ENCODE measurements around the gene SOST. TPM values are rescaled to one million over a fixed set of nuclear protein-coding genes. Genes with fewer than 3 reads are reported as not detected.

The SOST gene
- total RNA-seq, 1 experiment from 2014 or later = not detected

DNA sequence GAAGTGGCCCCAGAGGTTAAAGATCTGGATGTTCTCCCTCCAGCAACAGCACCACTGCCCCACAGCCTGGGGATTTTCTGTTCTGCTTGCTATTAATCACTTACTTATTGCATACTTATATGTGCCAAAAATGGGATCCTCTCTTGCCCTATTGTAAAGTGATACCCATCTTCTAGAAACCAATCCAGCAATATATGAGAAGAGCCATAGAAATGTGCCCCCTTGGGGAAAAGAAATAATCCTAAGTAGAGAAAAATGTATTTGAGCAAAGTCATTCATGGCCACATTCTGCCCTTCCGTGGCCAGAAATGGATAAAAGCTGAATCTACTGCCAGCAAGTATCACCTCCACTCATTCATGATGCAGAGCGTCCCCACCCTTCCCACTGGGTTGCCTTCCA lies 20.9 kb downstream of the SOST start:
- TF ChIP-seq SIN3A (IDR thresholded peaks at IDR 0.05; ENCODE audit: borderline replicate concordance, insufficient read depth, low read depth, low read length) (no peak), TCF7L2 (IDR thresholded peaks at IDR 0.05; ENCODE audit: low read depth, low read length) (no peak), POLR2AphosphoS5 (IDR thresholded peaks at IDR 0.05; ENCODE audit: low read depth, low read length) (no peak)
- TF ChIP-seq, protein P1, sequence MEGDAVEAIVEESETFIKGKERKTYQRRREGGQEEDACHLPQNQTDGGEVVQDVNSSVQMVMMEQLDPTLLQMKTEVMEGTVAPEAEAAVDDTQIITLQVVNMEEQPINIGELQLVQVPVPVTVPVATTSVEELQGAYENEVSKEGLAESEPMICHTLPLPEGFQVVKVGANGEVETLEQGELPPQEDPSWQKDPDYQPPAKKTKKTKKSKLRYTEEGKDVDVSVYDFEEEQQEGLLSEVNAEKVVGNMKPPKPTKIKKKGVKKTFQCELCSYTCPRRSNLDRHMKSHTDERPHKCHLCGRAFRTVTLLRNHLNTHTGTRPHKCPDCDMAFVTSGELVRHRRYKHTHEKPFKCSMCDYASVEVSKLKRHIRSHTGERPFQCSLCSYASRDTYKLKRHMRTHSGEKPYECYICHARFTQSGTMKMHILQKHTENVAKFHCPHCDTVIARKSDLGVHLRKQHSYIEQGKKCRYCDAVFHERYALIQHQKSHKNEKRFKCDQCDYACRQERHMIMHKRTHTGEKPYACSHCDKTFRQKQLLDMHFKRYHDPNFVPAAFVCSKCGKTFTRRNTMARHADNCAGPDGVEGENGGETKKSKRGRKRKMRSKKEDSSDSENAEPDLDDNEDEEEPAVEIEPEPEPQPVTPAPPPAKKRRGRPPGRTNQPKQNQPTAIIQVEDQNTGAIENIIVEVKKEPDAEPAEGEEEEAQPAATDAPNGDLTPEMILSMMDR (IDR thresholded peaks at IDR 0.05) = no peak
- TF ChIP-seq, protein P2, sequence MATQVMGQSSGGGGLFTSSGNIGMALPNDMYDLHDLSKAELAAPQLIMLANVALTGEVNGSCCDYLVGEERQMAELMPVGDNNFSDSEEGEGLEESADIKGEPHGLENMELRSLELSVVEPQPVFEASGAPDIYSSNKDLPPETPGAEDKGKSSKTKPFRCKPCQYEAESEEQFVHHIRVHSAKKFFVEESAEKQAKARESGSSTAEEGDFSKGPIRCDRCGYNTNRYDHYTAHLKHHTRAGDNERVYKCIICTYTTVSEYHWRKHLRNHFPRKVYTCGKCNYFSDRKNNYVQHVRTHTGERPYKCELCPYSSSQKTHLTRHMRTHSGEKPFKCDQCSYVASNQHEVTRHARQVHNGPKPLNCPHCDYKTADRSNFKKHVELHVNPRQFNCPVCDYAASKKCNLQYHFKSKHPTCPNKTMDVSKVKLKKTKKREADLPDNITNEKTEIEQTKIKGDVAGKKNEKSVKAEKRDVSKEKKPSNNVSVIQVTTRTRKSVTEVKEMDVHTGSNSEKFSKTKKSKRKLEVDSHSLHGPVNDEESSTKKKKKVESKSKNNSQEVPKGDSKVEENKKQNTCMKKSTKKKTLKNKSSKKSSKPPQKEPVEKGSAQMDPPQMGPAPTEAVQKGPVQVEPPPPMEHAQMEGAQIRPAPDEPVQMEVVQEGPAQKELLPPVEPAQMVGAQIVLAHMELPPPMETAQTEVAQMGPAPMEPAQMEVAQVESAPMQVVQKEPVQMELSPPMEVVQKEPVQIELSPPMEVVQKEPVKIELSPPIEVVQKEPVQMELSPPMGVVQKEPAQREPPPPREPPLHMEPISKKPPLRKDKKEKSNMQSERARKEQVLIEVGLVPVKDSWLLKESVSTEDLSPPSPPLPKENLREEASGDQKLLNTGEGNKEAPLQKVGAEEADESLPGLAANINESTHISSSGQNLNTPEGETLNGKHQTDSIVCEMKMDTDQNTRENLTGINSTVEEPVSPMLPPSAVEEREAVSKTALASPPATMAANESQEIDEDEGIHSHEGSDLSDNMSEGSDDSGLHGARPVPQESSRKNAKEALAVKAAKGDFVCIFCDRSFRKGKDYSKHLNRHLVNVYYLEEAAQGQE (IDR thresholded peaks at IDR 0.05; ENCODE audit: insufficient read depth in 1 of 2, low read depth in 2 of 2, low read length in 1 of 2) = no peak
- CTCF ChIA-PET = no interaction called here
- in situ Hi-C loops (cut with HindIII; ENCODE audit: low pct_unique_long_range_greater_than_20kb, low sequenced_read_pairs) = no loop called here
- no TSS peak for BruUV-seq (replicated peaks)
- no peaks in the 10 kb centered on the region for H3K36me3 ChIP-seq (ENCODE audit: control insufficient read depth, insufficient read depth, low read length)
- POLR2A ChIA-PET = no interaction called here
- no peaks in the 10 kb centered on the region for H3K27me3 ChIP-seq (ENCODE audit: control insufficient read depth, insufficient read depth, low read length)
- H3K9me3 ChIP-seq (ENCODE audit: control insufficient read depth, insufficient read depth, low read depth, low read length) = no peaks in the 10 kb centered on the region
- no peaks in the 10 kb centered on the region for H3K4me1 ChIP-seq (ENCODE audit: control insufficient read depth, insufficient read depth, low read length)
- intact Hi-C loops (cut with micrococcal nuclease; ENCODE audit: unreplicated experiment) = no loop called here
- no peak overlapping the region for H3K27ac ChIP-seq (ENCODE audit: low read length)
- no peak overlapping the region for H3K4me3 ChIP-seq (ENCODE audit: low read depth in 2 of 2, low read length in 2 of 2)
- no peak for DNase-seq (ENCODE audit: low read depth, low spot score)
- no peak for ATAC-seq

DNA sequence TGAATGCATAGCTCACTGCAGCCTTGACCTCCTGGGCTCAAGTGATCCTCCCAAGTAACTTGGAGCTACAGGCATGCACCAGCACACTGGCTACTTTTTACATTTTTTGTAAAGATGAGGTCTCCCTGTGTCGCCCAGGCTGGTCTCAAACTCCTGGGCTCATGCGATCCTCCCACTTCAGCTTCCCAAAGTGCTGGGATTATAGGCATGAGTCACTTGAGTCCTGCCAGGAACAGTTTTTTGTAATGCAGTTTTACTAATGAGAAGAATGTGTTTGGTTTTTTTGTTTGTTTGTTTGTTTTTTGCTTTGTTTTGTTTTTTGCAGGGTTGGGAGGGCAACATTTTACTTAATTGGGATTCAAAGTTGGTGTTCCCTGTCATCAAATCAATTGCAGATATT lies 22.2 kb downstream of the SOST start:
- Histone ChIP-seq H3K27ac (ENCODE audit: low read length) (no peak overlapping the region), H3K4me3 (ENCODE audit: low read depth in 2 of 2, low read length in 2 of 2) (no peak overlapping the region), H3K4me1 (ENCODE audit: control insufficient read depth, insufficient read depth, low read length) (no peaks in the 10 kb centered on the region), H3K9me3 (ENCODE audit: control insufficient read depth, insufficient read depth, low read depth, low read length) (no peaks in the 10 kb centered on the region), H3K27me3 (ENCODE audit: control insufficient read depth, insufficient read depth, low read length) (no peaks in the 10 kb centered on the region), H3K36me3 (ENCODE audit: control insufficient read depth, insufficient read depth, low read length) (no peaks in the 10 kb centered on the region)
- TF ChIP-seq, protein P2 (IDR thresholded peaks at IDR 0.05; ENCODE audit: insufficient read depth in 1 of 2, low read depth in 2 of 2, low read length in 1 of 2) = no peak
- ATAC-seq = no peak
- BruUV-seq (replicated peaks) = no TSS peak
- ChIA-PET CTCF (no interaction called here), POLR2A (no interaction called here)
- no peak for DNase-seq (ENCODE audit: low read depth, low spot score)
- intact Hi-C loops (cut with micrococcal nuclease; ENCODE audit: unreplicated experiment) = no loop called here
- in situ Hi-C loops (cut with HindIII; ENCODE audit: low pct_unique_long_range_greater_than_20kb, low sequenced_read_pairs) = no loop called here
